ENCODE results near the gene NPTN.
"Not testable (repeated sequence)": the region's sequence is repeated elsewhere in the genome, so short reads cannot be mapped to it uniquely, and the experiment has no call there.

The NPTN gene

GRCh38 chr15:73633111-73633990, at the start of gene NPTN:
TSS of gene NPTN (minus strand) at chr15:73633389. CDS start at chr15:73633215, 174 bp downstream.
- peak; percentile 82 for DNase-seq

- DNase-seq, result no peak
These were observed 49.5 kb upstream of the NPTN start for GRCh38 chr15:73682600-73683090.

GRCh38 chr15:73681856-73682599, 48.8 kb upstream of the NPTN start:
- no peak for DNase-seq

GRCh38 chr15:73681063-73681462, 47.9 kb upstream of the NPTN start:
- DNase-seq, result no peak

- no peak for DNase-seq
These were observed 47.4 kb upstream of the NPTN start for GRCh38 chr15:73680549-73680948.

GRCh38 chr15:73679964-73680363, 46.8 kb upstream of the NPTN start:
- no peak for DNase-seq

GRCh38 chr15:73679180-73679579, 46.0 kb upstream of the NPTN start:
- DNase-seq, result no peak

GRCh38 chr15:73678498-73678897, 45.3 kb upstream of the NPTN start:
- no peak for DNase-seq

GRCh38 chr15:73677733-73678132, 44.5 kb upstream of the NPTN start:
- DNase-seq, result no peak

GRCh38 chr15:73677146-73677607, 44.0 kb upstream of the NPTN start:
- no peak for DNase-seq

- DNase-seq, result no peak
These were observed 41.4 kb upstream of the NPTN start for GRCh38 chr15:73674587-73674986.

- DNase-seq, result no peak
These were observed 27.3 kb upstream of the NPTN start for GRCh38 chr15:73660455-73660854.

- no peak for DNase-seq
These were observed 25.5 kb upstream of the NPTN start for GRCh38 chr15:73658645-73659044.

- DNase-seq, result no peak
These were observed 22.5 kb upstream of the NPTN start for GRCh38 chr15:73655724-73656123.

- no peak for DNase-seq
These were observed 21.5 kb upstream of the NPTN start for GRCh38 chr15:73654659-73655058.

GRCh38 chr15:73650416-73651126, 17.4 kb upstream of the NPTN start:
- DNase-seq, result no peak

GRCh38 chr15:73648014-73648295, 14.8 kb upstream of the NPTN start:
- DNase-seq, result no peak

GRCh38 chr15:73647259-73648013, 14.2 kb upstream of the NPTN start:
- DNase-seq, result no peak

GRCh38 chr15:73639464-73639863, 6.3 kb upstream of the NPTN start:
- DNase-seq, result not testable (repeated sequence)

- DNase-seq, result no peak
These were observed 4.3 kb upstream of the NPTN start for GRCh38 chr15:73637527-73637926.

GRCh38 chr15:73633991-73634495, 854 bp upstream of the NPTN start:
- DNase-seq, result no peak

- DNase-seq, result no peak
These were observed 525 bp downstream of the NPTN start for GRCh38 chr15:73632670-73633058.
